Fibroblast of villous mesenchyme (primary cell): Measurements from ENCODE around the gene NALCN. TPM values are rescaled to one million over a fixed set of nuclear protein-coding genes. Genes with fewer than 3 reads are reported as not detected.
A peak's percentile ranks its signal among the peaks of the same experiment; 100 is the strongest.

Source experiments
- DNase-seq: peaks from one replicate; pipeline ENCODE4 v3.0.0-alpha.2; 2010; ENCODE audit warnings: low read depth
- H3K4me3 ChIP-seq: 2 replicates; pipeline ENCODE4 v1.5.1; 2011; ENCODE audit warnings: low read depth, mild to moderate bottlenecking, low read length
- total RNA-seq: library from RNA; depleted of rRNA; stranded (reverse); fragments of >200 nt; gene quantifications from 2 replicates; pipeline ENCODE4 v1.2.3, GENCODE V29; 2012
- TF ChIP-seq, protein P1 (sequence below): IDR thresholded peaks from 2 replicates; pipeline ENCODE4 v1.5.1; 2012; ENCODE audit warnings: low read depth, mild to moderate bottlenecking, low read length; ENCODE audit not compliant: insufficient read depth

Gene NALCN
- total RNA-seq, 1 donor = 1.7 TPM

DNA sequence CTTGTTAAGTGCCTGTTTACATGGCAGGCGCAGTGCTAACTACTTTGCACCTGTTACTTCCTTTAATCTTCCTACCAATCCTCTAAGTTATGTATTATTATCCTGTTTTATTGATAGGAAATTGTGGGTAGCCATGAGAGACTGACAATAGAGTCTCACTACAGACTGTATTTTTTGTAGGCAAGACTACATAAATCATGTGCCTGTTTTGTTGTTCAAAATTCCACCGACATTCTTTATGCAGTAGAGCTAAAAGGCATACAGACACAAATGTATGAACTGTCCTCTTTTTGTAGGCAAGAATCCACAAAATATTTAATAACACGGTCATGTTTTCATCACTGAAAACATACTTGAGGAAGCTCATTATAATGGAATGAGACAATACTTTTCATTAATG is 205.5 kb downstream of the NALCN start:
- TF ChIP-seq, protein P1, sequence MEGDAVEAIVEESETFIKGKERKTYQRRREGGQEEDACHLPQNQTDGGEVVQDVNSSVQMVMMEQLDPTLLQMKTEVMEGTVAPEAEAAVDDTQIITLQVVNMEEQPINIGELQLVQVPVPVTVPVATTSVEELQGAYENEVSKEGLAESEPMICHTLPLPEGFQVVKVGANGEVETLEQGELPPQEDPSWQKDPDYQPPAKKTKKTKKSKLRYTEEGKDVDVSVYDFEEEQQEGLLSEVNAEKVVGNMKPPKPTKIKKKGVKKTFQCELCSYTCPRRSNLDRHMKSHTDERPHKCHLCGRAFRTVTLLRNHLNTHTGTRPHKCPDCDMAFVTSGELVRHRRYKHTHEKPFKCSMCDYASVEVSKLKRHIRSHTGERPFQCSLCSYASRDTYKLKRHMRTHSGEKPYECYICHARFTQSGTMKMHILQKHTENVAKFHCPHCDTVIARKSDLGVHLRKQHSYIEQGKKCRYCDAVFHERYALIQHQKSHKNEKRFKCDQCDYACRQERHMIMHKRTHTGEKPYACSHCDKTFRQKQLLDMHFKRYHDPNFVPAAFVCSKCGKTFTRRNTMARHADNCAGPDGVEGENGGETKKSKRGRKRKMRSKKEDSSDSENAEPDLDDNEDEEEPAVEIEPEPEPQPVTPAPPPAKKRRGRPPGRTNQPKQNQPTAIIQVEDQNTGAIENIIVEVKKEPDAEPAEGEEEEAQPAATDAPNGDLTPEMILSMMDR = no peak
- H3K4me3 ChIP-seq = no peak overlapping the region
- no peak for DNase-seq

DNA sequence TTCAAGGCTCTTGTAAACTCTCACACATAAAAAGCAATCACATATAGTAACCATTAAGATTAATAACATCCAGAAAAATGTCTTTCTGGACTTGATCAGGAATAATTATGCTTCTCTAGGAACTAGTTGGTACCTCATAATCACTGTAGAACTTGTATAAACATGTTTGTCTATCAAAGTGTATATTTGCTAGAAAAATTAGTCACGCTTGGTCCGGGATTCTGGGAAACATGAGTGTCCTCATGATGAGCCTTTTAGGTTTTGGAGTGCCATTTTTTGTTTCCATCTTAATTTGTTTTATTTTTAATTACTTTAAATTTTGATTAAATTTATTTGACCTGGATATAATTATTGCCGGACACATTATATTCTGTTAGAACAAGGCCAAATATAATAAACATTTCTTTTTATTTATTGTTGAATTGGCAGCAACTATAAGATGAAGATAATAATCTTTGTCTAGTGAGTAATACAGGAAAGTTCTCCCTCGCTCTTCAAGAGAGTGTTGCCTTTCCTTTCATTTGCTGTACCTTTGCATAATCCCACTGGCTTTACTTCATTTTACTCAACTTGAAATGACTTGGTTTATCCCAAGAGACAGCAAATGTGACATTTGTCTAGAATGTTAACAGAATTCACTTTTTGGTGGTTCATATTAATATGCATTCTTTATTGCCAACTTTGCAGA is 207.0 kb downstream of the NALCN start:
- no peak overlapping the region for H3K4me3 ChIP-seq
- no peak for DNase-seq
- TF ChIP-seq, protein P1 = no peak

DNA sequence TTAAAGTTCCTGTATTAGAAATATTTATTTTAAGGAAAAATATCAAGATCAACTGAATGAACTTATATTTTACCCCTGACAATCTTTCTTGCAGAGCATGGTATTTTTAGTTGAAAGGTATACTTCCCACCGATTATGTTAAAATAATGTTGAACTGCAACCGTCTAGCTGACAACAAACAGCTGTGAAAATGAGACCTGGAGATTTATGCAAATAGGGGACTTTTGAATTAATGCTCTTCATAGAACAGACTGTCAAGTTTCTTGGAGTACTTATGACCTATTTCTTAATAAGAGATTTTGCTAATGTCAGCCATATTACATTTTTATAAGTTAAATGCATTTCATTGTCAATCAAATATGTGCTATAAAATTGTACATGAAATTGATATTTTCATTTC is 210.9 kb downstream of the NALCN start:
- H3K4me3 ChIP-seq = no peak overlapping the region
- TF ChIP-seq, protein P1 = no peak
- no peak for DNase-seq

DNA sequence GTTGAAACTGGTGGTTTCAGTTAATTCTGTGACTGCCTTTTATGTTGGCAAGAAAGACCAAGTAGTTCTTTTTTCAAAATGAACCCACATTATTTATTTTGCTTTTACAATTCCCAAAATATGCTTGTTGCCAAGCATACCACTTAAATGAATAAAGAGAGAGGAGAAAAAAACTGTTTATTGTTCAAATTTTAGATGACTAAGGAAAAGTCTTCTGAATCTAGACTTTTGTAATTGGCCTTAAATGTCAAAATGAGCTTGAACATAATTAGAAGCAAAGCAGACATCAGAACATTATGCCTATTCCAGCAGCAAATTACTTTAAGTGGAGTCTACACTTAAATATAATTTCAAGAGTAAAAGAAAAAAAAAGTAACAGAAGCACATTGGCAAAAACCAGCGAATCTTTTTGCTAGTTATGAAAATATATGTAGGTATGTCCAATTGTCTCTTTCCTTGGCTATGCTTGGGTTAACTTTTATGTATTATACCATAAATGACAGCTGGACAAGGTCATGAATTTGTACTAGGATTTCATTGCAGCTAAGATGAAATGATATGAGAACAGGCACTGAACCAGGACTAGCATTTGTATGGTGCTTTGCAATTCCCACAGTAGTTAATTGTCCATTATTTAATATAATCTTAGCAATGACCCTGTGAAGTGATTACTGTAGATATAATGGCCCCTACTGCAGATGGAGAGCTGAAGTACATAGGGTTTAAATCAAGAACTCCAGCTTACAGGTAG is 211.9 kb downstream of the NALCN start:
- DNase-seq = peak; percentile 4
- no peak overlapping the region for H3K4me3 ChIP-seq
- TF ChIP-seq, protein P1 = no peak

DNA sequence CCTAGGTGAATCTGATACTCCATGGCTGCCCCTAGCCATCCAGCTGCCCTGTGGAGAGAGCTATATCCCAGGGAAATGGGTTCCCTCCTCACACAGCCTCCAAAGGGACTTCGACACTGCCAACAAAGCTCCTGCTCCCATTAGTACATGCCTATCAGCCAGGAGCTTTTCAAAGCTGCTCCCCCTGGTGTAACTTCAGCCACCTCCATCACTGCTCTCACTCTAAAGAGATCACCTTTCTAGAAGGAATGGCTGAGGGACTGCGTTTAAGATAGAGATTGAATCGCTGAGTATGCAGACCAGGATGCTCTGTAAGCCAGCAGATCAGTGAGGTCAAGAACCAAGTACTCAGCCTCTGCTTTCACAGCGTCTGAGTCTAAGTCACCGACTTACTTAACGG is 213.7 kb downstream of the NALCN start:
- no peak for DNase-seq
- H3K4me3 ChIP-seq = no peak overlapping the region
- TF ChIP-seq, protein P1 = peak; percentile 14

DNA sequence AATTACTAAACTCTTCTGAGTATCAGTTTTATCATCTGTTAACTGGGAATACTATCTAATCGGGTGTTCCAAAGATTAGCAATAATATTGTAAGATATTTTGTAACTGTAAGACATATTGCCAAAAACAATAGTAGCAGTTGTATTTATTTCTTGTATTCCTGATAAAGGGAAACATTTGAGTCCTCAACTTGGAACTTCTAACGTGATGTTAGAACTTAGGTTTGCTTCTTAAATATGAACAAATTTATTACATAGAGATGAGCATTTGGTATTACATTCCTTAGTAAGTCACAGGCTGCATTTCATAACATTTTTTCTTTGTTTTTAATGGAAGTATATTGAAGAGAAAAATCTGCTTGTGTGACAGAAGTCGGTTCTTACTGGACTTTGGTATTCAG is 225.3 kb downstream of the NALCN start:
- DNase-seq = no peak
- TF ChIP-seq, protein P1 = no peak

DNA sequence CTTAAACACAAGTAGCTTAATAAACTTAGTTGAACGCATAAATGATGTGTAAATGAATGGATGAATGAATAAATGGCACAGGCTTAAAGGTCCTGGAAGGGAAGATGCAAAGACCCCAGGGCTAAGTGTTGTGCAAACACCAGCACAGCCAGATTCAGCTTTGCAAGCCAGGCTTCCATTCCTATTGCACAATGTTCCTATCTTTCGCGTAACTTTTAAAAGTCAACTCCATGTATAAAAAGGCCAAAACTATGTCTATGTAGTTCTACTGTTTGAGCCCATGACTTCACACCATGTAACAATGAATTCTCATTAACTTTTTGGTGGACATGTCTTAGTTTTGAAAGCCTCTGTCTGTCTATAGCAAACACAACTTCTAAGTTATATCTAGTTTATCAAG is 226.0 kb downstream of the NALCN start:
- H3K4me3 ChIP-seq = no peak overlapping the region
- TF ChIP-seq, protein P1 = no peak
- DNase-seq = peak; percentile 59

More for the DNA sequence above, 225.3 kb downstream of the NALCN start:
- H3K4me3 ChIP-seq = no peak overlapping the region
